H7 (cell line): Measurements from ENCODE around the gene PRRG1. TPM values are rescaled to one million over a fixed set of nuclear protein-coding genes. Genes with fewer than 3 reads are reported as not detected.
A peak's percentile ranks its signal among the peaks of the same experiment; 100 is the strongest.
"Not testable (repeated sequence)": the region's sequence is repeated elsewhere in the genome, so short reads cannot be mapped to it uniquely, and the experiment has no call there.

Source experiments
- DNase-seq: peaks from one replicate; pipeline ENCODE4 v3.0.0; 2012
- H3K27me3 ChIP-seq: 2 replicates; pipeline ENCODE4 v1.6.0; 2011; ENCODE audit warnings: mild to moderate bottlenecking, low read length; ENCODE audit not compliant: control insufficient read depth, insufficient read depth
- H3K36me3 ChIP-seq: replicated peaks from 2 replicates; pipeline ENCODE4 v1.5.1; 2011; ENCODE audit warnings: low read length; ENCODE audit not compliant: control insufficient read depth, insufficient read depth
- H3K4me3 ChIP-seq: 2 replicates; pipeline ENCODE4 v1.5.1; 2011; ENCODE audit warnings: low read depth, mild to moderate bottlenecking, control low read depth, low read length, moderate library complexity; ENCODE audit not compliant: insufficient read depth
- total RNA-seq: library from RNA; depleted of rRNA; stranded (reverse); fragments of >200 nt; shearing (Covaris generic); gene quantifications from 2 replicates; pipeline ENCODE4 v1.2.3, GENCODE V29; 2014

The PRRG1 gene
- total RNA-seq, 1 experiment from 2014 or later = 9.1 TPM

GRCh38 chrX:37470711-37471110 lies 121.5 kb downstream of the PRRG1 start:
- Histone ChIP-seq H3K4me3 (no peak overlapping the region), H3K36me3 (no peaks in the 10 kb centered on the region), H3K27me3 (no peaks in the 10 kb centered on the region)
- DNase-seq = no peak

GRCh38 chrX:37472836-37473235 lies 123.7 kb downstream of the PRRG1 start:
- Histone ChIP-seq H3K27me3 (no peaks in the 10 kb centered on the region), H3K36me3 (no peaks in the 10 kb centered on the region), H3K4me3 (no peak overlapping the region)
- DNase-seq = no peak

- H3K4me3 ChIP-seq = no peak overlapping the region
- H3K27me3 ChIP-seq = no peaks in the 10 kb centered on the region
- H3K36me3 ChIP-seq = no peaks in the 10 kb centered on the region
- DNase-seq = no peak
These were observed 125.3 kb downstream of the PRRG1 start for GRCh38 chrX:37474478-37474877.

GRCh38 chrX:37476571-37477170 lies 127.5 kb downstream of the PRRG1 start:
- Histone ChIP-seq H3K36me3 (no peaks in the 10 kb centered on the region), H3K27me3 (no peaks in the 10 kb centered on the region), H3K4me3 (no peak overlapping the region)
- peak; percentile 47 for DNase-seq

- not testable (repeated sequence) for H3K27me3 ChIP-seq, DNase-seq, H3K36me3 ChIP-seq, H3K4me3 ChIP-seq
These were observed 135.2 kb downstream of the PRRG1 start for GRCh38 chrX:37484335-37484734.

GRCh38 chrX:37485429-37485828 lies 136.3 kb downstream of the PRRG1 start:
- no peaks in the 10 kb centered on the region for H3K36me3 ChIP-seq
- H3K27me3 ChIP-seq = no peaks in the 10 kb centered on the region
- DNase-seq = no peak
- H3K4me3 ChIP-seq = no peak overlapping the region

GRCh38 chrX:37487271-37487670 lies 138.1 kb downstream of the PRRG1 start:
- DNase-seq = no peak
- H3K4me3 ChIP-seq = no peak overlapping the region
- H3K27me3 ChIP-seq = no peaks in the 10 kb centered on the region
- no peaks in the 10 kb centered on the region for H3K36me3 ChIP-seq

- Histone ChIP-seq H3K27me3 (no peaks in the 10 kb centered on the region), H3K36me3 (no peaks in the 10 kb centered on the region), H3K4me3 (no peak overlapping the region)
- no peak for DNase-seq
These were observed 139.2 kb downstream of the PRRG1 start for GRCh38 chrX:37488323-37488722.

- DNase-seq = peak; percentile 14
- H3K36me3 ChIP-seq = no peaks in the 10 kb centered on the region
- H3K27me3 ChIP-seq = no peaks in the 10 kb centered on the region
- no peak overlapping the region for H3K4me3 ChIP-seq
These were observed 142.5 kb downstream of the PRRG1 start for GRCh38 chrX:37491686-37492085.

GRCh38 chrX:37495760-37496159 lies 146.6 kb downstream of the PRRG1 start:
- not testable (repeated sequence) for H3K36me3 ChIP-seq
- DNase-seq = peak; percentile 46

GRCh38 chrX:37497126-37497525 lies 148.0 kb downstream of the PRRG1 start:
- not testable (repeated sequence) for DNase-seq, H3K4me3 ChIP-seq, H3K27me3 ChIP-seq, H3K36me3 ChIP-seq

More at GRCh38 chrX:37495760-37496159, 146.6 kb downstream of the PRRG1 start:
- not testable (repeated sequence) for H3K4me3 ChIP-seq, H3K27me3 ChIP-seq

- not testable (repeated sequence) for H3K27me3 ChIP-seq, DNase-seq, H3K36me3 ChIP-seq, H3K4me3 ChIP-seq
These were observed 149.2 kb downstream of the PRRG1 start for GRCh38 chrX:37498323-37498722.

- not testable (repeated sequence) for H3K4me3 ChIP-seq, H3K36me3 ChIP-seq, H3K27me3 ChIP-seq, DNase-seq
These were observed 150.5 kb downstream of the PRRG1 start for GRCh38 chrX:37499649-37500048.

GRCh38 chrX:37504991-37505390 lies 155.8 kb downstream of the PRRG1 start:
- H3K36me3 ChIP-seq = no peaks in the 10 kb centered on the region
- DNase-seq = peak; percentile 9
- no peak overlapping the region for H3K4me3 ChIP-seq
- H3K27me3 ChIP-seq = no peaks in the 10 kb centered on the region
